Measurements from ENCODE around the gene TTLL9.

TTLL9 gene

DNA sequence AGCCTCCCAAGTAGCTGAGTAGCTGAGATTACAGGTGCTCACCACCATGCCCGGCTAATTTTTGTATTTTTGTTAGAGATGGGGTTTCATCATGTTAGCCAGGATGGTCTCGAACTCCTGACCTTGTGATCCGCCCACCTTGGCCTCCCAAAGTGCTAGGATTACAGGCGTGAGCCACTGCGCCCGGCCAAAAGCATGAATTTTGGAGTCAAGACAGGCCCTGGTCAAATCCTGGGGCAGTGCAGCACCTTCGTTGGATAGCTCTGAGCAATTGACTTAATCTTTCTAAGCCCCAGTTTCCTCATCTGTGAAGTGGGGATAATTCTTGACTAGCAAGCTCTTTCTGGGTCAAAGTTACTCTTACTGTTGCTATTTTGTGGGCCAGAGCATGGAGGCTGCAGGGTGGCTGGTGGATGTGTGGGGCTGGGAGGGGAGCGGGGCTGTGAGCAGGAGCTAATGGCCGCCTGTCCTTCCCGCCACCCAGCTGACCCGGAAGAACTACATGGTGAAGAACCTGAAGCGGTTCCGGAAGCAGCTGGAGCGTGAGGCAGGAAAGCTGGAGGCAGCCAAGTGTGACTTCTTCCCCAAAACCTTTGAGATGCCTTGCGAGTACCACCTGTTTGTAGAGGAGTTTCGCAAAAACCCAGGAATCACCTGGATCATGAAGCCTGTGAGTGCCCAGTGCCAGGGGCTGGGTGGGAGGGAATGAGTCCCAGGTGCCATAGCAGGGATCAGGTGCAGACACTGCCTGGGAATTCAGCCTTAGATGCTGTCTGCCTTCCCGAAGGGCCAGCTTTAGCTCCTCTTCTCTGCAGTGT, 39.0 kb downstream of the TTLL9 start:
- DNase-seq (ENCODE audit: extremely low spot score): peak; percentile 6
- ChIA-PET CTCF (interaction anchor here (1.1 to 4.7 kb wide), 3 partner anchors 9 to 63 kb away, joined by 3 to 17 read pairs (median 6); partner anchors contain the start of gene PDRG1), POLR2A (no interaction called here)
- TF ChIP-seq CTCF (IDR thresholded peaks at IDR 0.05; ENCODE audit: control extremely low read depth, extremely low read depth, low read depth, missing control alignments): no peak

- TF ChIP-seq CTCF (IDR thresholded peaks at IDR 0.05; ENCODE audit: control extremely low read depth, extremely low read depth, low read depth, missing control alignments): no peak
- ChIA-PET POLR2A (no interaction called here), CTCF (interaction anchor here (1.1 to 4.7 kb wide), 3 partner anchors 9 to 64 kb away, joined by 3 to 17 read pairs (median 6); partner anchors contain the start of gene PDRG1)
- no peak for DNase-seq (ENCODE audit: extremely low spot score)
Observed at GRCh38 chr20:31910071-31910803, 39.8 kb downstream of the TTLL9 start.

GRCh38 chr20:31913431-31914157, 43.2 kb downstream of the TTLL9 start:
- POLR2A ChIA-PET: no interaction called here
- DNase-seq (ENCODE audit: extremely low spot score): no peak
- CTCF ChIA-PET: interaction anchor here (1.2 to 2.0 kb wide), 5 partner anchors 13 to 67 kb away, joined by 3 to 4 read pairs (median 4); no protein-coding TSS in a partner anchor
- no peak for TF ChIP-seq CTCF (IDR thresholded peaks at IDR 0.05; ENCODE audit: control extremely low read depth, extremely low read depth, low read depth, missing control alignments)

DNA sequence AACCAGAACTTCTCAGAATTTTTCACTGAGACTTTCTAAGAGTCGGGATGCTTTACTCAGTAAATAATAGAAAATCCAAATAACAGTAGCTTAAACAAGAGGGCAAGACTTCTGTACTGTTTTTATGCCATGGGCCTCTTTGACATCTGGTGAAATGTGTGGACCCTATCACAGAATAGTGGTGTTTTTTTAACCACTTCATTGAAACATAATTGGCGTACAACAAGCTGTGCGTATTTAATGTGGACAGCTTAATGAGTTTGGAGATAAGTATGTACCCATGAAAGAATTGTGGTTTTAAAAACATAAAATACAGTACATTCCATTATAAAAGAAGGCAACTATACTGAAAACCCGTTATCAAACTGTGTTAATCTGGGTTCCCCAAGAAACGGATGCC, 43.7 kb downstream of the TTLL9 start:
- DNase-seq (ENCODE audit: extremely low spot score): no peak
- no peak for TF ChIP-seq CTCF (IDR thresholded peaks at IDR 0.05; ENCODE audit: control extremely low read depth, extremely low read depth, low read depth, missing control alignments)
- CTCF ChIA-PET: interaction anchor here (1.2 to 2.0 kb wide), 5 partner anchors 13 to 67 kb away, joined by 3 to 4 read pairs (median 4); no protein-coding TSS in a partner anchor
- POLR2A ChIA-PET: no interaction called here

GRCh38 chr20:31915491-31916280, 45.3 kb downstream of the TTLL9 start:
- peak; percentile 5 for DNase-seq (ENCODE audit: extremely low spot score)
- ChIA-PET POLR2A (no interaction called here), CTCF (interaction anchor here (1.3 to 2.3 kb wide), 2 partner anchors 63 to 93 kb away, joined by 6 read pairs; no protein-coding TSS in a partner anchor)
- TF ChIP-seq CTCF (IDR thresholded peaks at IDR 0.05; ENCODE audit: control extremely low read depth, extremely low read depth, low read depth, missing control alignments): no peak

All from GM10248 (cell line).